ENCODE results near the gene ARFGAP3. TPM values are rescaled to one million over a fixed set of nuclear protein-coding genes. Genes with fewer than 3 reads are reported as not detected.

Gene ARFGAP3
- total and polyA plus RNA-seq, 2 experiments from 2014 or later, result 53.7 to 89.5 TPM

GRCh38 chr22:42855211-42855610 lies 1.9 kb downstream of the ARFGAP3 start:
- peaks cover 35% of the 10 kb centered on the region for H4K20me1 ChIP-seq (ENCODE audit: insufficient read depth, poor library complexity, severe bottlenecking)
- no peak for DNase-seq (ENCODE audit: low spot score)
- H3K9me2 ChIP-seq (replicated peaks; ENCODE audit: insufficient read depth), result no peaks in the 10 kb centered on the region
- H3K4me2 ChIP-seq, result peak overlapping the region; percentile 83
- no peak overlapping the region for H2AFZ ChIP-seq
- no peaks in the 10 kb centered on the region for H3K36me3 ChIP-seq (replicated peaks; ENCODE audit: insufficient read depth, low read depth)
- H3K27me3 ChIP-seq, result no peaks in the 10 kb centered on the region
- peak overlapping the region; percentile 93 for H3K4me3 ChIP-seq
- H3K4me1 ChIP-seq (ENCODE audit: insufficient read depth), result peaks cover 9% of the 10 kb centered on the region
- no peaks in the 10 kb centered on the region for H3K9me3 ChIP-seq (ENCODE audit: low read depth)
- H3K27ac ChIP-seq, result peak overlapping the region; percentile 98
- H3K79me2 ChIP-seq, result peaks cover 68% of the 10 kb centered on the region
- WGBS (ENCODE audit: low lambda C conversion rate, missing lambda C conversion rate), result 72% methylated on average over 8 of the region's 8 CpGs
- TF ChIP-seq EZH2phosphoT487 (IDR thresholded peaks at IDR 0.05; ENCODE audit: low read depth, severe bottlenecking, unreplicated experiment) (no peak), EZH2 (IDR thresholded peaks at IDR 0.05; ENCODE audit: borderline replicate concordance) (no peak)
- TF ChIP-seq, protein P1, sequence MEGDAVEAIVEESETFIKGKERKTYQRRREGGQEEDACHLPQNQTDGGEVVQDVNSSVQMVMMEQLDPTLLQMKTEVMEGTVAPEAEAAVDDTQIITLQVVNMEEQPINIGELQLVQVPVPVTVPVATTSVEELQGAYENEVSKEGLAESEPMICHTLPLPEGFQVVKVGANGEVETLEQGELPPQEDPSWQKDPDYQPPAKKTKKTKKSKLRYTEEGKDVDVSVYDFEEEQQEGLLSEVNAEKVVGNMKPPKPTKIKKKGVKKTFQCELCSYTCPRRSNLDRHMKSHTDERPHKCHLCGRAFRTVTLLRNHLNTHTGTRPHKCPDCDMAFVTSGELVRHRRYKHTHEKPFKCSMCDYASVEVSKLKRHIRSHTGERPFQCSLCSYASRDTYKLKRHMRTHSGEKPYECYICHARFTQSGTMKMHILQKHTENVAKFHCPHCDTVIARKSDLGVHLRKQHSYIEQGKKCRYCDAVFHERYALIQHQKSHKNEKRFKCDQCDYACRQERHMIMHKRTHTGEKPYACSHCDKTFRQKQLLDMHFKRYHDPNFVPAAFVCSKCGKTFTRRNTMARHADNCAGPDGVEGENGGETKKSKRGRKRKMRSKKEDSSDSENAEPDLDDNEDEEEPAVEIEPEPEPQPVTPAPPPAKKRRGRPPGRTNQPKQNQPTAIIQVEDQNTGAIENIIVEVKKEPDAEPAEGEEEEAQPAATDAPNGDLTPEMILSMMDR (IDR thresholded peaks at IDR 0.05; ENCODE audit: poor library complexity), result no peak

GRCh38 chr22:42848941-42849550 lies 8.0 kb downstream of the ARFGAP3 start:
- DNase-seq (ENCODE audit: low spot score), result no peak
- H3K27me3 ChIP-seq, result no peaks in the 10 kb centered on the region
- H3K9me3 ChIP-seq (ENCODE audit: low read depth), result no peaks in the 10 kb centered on the region
- H3K36me3 ChIP-seq (replicated peaks; ENCODE audit: insufficient read depth, low read depth), result no peaks in the 10 kb centered on the region
- peaks cover 79% of the 10 kb centered on the region for H3K79me2 ChIP-seq
- no peak overlapping the region for H3K4me3 ChIP-seq
- WGBS (ENCODE audit: low lambda C conversion rate, missing lambda C conversion rate), result 74% methylated on average over 5 of the region's 5 CpGs
- no peak overlapping the region for H2AFZ ChIP-seq
- no peaks in the 10 kb centered on the region for H3K9me2 ChIP-seq (replicated peaks; ENCODE audit: insufficient read depth)
- TF ChIP-seq EZH2phosphoT487 (IDR thresholded peaks at IDR 0.05; ENCODE audit: low read depth, severe bottlenecking, unreplicated experiment) (no peak), EZH2 (IDR thresholded peaks at IDR 0.05; ENCODE audit: borderline replicate concordance) (no peak)
- TF ChIP-seq, protein P1 (IDR thresholded peaks at IDR 0.05; ENCODE audit: poor library complexity), result no peak
- H3K4me1 ChIP-seq (ENCODE audit: insufficient read depth), result peaks cover 3% of the 10 kb centered on the region
- no peak overlapping the region for H3K27ac ChIP-seq
- H4K20me1 ChIP-seq (ENCODE audit: insufficient read depth, poor library complexity, severe bottlenecking), result peaks cover 54% of the 10 kb centered on the region
- no peak overlapping the region for H3K4me2 ChIP-seq

DNA sequence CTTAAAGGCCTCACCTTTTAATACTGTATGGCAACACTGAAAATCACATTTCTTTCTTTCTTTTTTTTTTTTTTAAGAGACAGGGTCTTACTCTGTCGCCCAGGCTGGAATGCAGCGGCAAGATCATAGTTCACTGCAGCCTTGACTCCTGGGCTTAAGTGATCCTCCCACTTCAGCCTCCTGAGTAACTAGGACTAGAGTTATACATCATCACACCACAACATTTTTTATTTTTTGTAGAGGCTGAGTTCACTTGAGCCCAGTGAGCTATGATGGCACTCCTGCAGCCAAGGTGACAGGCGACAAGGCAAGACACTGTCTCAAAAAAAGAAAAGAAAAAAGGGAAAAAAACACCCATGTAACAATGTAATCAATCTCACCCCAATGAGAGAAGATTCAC lies 10.0 kb downstream of the ARFGAP3 start:
- Histone ChIP-seq H3K9me3 (ENCODE audit: low read depth) (no peaks in the 10 kb centered on the region), H2AFZ (no peak overlapping the region), H3K27ac (no peak overlapping the region), H3K36me3 (replicated peaks; ENCODE audit: insufficient read depth, low read depth) (no peaks in the 10 kb centered on the region), H4K20me1 (ENCODE audit: insufficient read depth, poor library complexity, severe bottlenecking) (peaks cover 60% of the 10 kb centered on the region), H3K4me3 (no peak overlapping the region), H3K4me1 (ENCODE audit: insufficient read depth) (peaks cover 3% of the 10 kb centered on the region), H3K79me2 (peaks cover 77% of the 10 kb centered on the region), H3K4me2 (no peak overlapping the region), H3K9me2 (replicated peaks; ENCODE audit: insufficient read depth) (no peaks in the 10 kb centered on the region), H3K27me3 (no peaks in the 10 kb centered on the region)
- TF ChIP-seq EZH2 (IDR thresholded peaks at IDR 0.05; ENCODE audit: borderline replicate concordance) (no peak), EZH2phosphoT487 (IDR thresholded peaks at IDR 0.05; ENCODE audit: low read depth, severe bottlenecking, unreplicated experiment) (no peak)
- TF ChIP-seq, protein P1 (IDR thresholded peaks at IDR 0.05; ENCODE audit: poor library complexity), result no peak
- DNase-seq (ENCODE audit: low spot score), result no peak
- 84% methylated on average over 3 of the region's 3 CpGs for WGBS (ENCODE audit: low lambda C conversion rate, missing lambda C conversion rate)
